ENCODE measurements around the gene WDFY2. TPM values are rescaled to one million over a fixed set of nuclear protein-coding genes. Genes with fewer than 3 reads are reported as not detected.

The WDFY2 gene
- total and polyA plus RNA-seq, 12 donors: 2.4 to 7.5 (median 5.5) TPM

DNA sequence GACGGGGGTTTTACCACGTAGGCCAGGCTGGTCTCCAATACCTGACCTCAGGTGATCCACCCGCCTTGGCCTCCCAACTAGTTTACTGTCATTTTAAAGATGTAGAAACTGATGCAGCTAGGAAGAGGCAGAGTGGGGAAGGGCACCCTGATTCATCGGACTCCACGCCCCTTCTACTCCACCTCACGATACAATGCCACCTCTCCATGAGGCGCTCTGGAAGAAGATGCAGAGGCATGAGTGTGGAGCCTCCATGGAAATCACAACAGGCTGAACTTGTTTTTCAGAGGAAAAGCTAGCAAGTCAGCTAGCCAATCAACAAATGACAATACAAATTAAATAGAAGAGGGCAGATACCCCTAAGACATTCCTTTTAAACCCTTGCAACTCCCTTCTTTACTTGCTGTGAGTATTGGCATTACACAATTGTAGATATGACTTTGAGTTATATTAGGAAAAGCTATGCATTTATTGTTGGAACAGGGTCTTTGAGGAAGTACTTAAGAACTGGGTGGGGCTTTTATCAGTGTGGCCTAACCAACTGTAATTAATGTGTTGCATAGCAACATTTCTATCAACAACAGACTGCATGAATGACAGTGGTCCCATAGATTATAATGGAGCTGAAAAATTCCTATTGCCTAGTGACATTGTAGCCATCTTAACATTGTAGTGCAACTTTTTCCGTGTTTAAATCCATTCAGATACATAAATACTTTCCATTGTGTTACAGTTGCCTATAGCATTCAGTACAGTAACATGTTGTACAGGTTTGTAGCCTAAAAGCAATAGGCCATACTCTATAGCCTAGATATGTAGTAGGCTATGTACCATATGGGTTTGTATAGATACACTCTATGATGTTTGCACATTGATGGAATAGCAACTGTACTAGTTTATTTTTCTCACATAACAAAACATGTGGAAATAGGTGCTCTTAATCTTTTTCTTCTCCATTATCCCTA lies 17.6 kb downstream of the WDFY2 start:
- Histone ChIP-seq H3K4me3 (no peak overlapping the region), H3K9me3 (no peaks in the 10 kb centered on the region), H3K4me1 (peaks cover 0 to 48% (median 17%) of the 10 kb centered on the region in 9 donors), H3K36me3 (no peaks in the 10 kb centered on the region), H3K27me3 (no peaks in the 10 kb centered on the region), H3K27ac (no peak overlapping the region)
- TF ChIP-seq, protein P1, sequence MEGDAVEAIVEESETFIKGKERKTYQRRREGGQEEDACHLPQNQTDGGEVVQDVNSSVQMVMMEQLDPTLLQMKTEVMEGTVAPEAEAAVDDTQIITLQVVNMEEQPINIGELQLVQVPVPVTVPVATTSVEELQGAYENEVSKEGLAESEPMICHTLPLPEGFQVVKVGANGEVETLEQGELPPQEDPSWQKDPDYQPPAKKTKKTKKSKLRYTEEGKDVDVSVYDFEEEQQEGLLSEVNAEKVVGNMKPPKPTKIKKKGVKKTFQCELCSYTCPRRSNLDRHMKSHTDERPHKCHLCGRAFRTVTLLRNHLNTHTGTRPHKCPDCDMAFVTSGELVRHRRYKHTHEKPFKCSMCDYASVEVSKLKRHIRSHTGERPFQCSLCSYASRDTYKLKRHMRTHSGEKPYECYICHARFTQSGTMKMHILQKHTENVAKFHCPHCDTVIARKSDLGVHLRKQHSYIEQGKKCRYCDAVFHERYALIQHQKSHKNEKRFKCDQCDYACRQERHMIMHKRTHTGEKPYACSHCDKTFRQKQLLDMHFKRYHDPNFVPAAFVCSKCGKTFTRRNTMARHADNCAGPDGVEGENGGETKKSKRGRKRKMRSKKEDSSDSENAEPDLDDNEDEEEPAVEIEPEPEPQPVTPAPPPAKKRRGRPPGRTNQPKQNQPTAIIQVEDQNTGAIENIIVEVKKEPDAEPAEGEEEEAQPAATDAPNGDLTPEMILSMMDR (IDR thresholded peaks at IDR 0.05): no peak
- WGBS, 2 donors: 97% methylated on average over 8 of the region's 8 CpGs
- ATAC-seq: peak in 1 of 8 donors; percentile 13
- intact Hi-C loops (cut with DNase I): no loop called here
- DNase-seq: no peak

DNA sequence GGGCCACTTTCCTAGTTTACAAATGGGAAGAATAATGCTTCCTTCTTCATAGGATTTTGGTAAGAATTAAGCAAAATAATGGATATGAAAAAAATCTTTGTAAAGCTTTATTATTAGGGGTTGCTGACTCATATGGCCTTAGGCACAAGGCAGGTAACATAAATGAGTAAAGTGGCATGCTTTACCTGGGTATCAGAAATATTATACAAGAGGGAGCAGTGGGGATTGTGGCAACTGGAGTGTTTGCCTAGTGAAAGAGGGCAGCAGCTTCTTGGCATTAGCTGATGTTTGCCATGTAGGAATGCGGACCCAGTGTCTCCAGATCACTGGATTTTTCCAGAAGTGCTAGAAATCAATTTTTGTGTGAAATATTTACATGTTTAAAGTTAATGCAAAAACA lies 19.5 kb downstream of the WDFY2 start:
- DNase-seq (no peak), ATAC-seq (no peak)
- H3K36me3 ChIP-seq: no peaks in the 10 kb centered on the region
- 97 to 98% methylated on average over 1 of the region's 1 CpG for WGBS, 2 donors
- TF ChIP-seq, protein P1 (IDR thresholded peaks at IDR 0.05): no peak
- H3K4me1 ChIP-seq: peaks cover 0 to 54% (median 22%) of the 10 kb centered on the region in 9 donors
- H3K27ac ChIP-seq: no peak overlapping the region
- no peak overlapping the region for H3K4me3 ChIP-seq
- H3K27me3 ChIP-seq: no peaks in the 10 kb centered on the region
- H3K9me3 ChIP-seq: peaks cover 0 to 7% (median 0%) of the 10 kb centered on the region in 11 donors
- intact Hi-C loops (cut with DNase I): no loop called here

DNA sequence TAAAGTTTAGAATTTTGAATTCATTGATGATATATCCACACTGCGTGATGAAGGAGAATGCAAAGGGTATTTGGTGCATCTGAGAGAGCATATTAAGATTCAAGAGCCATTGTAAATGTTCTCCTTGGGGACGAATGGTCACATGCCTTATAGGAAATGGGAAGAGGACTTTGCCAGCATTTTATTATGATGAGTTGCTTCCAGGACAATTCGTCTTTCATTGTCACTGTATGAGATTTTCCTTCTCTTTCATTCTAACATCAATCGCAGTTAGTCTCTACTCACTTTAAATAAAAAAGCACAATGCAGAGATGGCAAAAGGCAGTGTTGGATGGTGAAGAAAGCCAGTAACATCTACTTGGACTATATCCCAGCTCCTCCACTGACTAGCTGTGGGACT lies 21.4 kb downstream of the WDFY2 start:
- WGBS, 2 donors: 27 to 42% methylated on average over 4 of the region's 4 CpGs
- DNase-seq: no peak
- no peaks in the 10 kb centered on the region for H3K36me3 ChIP-seq

DNA sequence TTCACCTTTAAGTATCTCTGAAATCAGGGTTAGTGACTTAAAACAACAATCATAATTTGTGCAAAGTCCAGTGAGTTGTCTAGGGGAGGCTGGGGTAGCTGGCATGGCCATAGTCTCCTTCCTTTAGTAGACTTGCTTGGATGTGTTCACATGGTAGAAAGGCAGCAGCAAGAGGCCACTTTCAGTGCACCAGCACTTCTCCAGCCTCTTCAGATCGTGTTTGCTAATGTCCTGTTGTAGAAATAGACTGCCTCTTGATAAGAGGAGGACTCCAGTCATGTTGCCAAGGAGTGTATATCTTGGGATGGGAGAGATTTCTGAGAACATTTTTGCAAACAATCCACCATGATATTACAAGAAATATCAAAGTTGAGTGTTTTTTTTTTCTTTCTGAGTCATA lies 22.9 kb downstream of the WDFY2 start:
- WGBS, 2 donors: 21 to 45% methylated on average over 1 of the region's 1 CpG
- ATAC-seq: no peak

More for the DNA sequence above, 21.4 kb downstream of the WDFY2 start:
- no peak overlapping the region for H3K27ac ChIP-seq
- H3K4me3 ChIP-seq: no peak overlapping the region
- ATAC-seq: peak in 1 of 8 donors; percentile 39
- intact Hi-C loops (cut with DNase I): no loop called here
- TF ChIP-seq, protein P1 (IDR thresholded peaks at IDR 0.05): no peak
- peaks cover 0 to 7% (median 0%) of the 10 kb centered on the region in 11 donors for H3K9me3 ChIP-seq
- no peaks in the 10 kb centered on the region for H3K27me3 ChIP-seq
- H3K4me1 ChIP-seq: peaks cover 0 to 39% (median 19%) of the 10 kb centered on the region in 9 donors

More for the DNA sequence above, 22.9 kb downstream of the WDFY2 start:
- intact Hi-C loops (cut with DNase I): no loop called here
- H3K4me3 ChIP-seq: no peak overlapping the region
- TF ChIP-seq, protein P1 (IDR thresholded peaks at IDR 0.05): no peak
- no peak for DNase-seq
- peaks cover 0 to 29% (median 12%) of the 10 kb centered on the region in 9 donors for H3K4me1 ChIP-seq
- H3K27me3 ChIP-seq: no peaks in the 10 kb centered on the region
- H3K27ac ChIP-seq: no peak overlapping the region
- H3K9me3 ChIP-seq: peaks cover 0 to 7% (median 0%) of the 10 kb centered on the region in 11 donors
- no peaks in the 10 kb centered on the region for H3K36me3 ChIP-seq
